ENCODE data around the gene FCF1. TPM values are rescaled to one million over a fixed set of nuclear protein-coding genes. Genes with fewer than 3 reads are reported as not detected.

Gene FCF1
- polyA plus RNA-seq, 2 of the 4 experiments (the other 2 are of a cell fraction) = 80.1 to 97.2 TPM

- FAIRE-seq = peak; percentile 39
- peak; percentile 64 for TF ChIP-seq MAFK (IDR thresholded peaks at IDR 0.05; ENCODE audit: partially characterized antibody)
- TF ChIP-seq JUNB (IDR thresholded peaks at IDR 0.05) = no peak
- WGBS (ENCODE audit: missing lambda C conversion rate) = 96% methylated on average over 2 of the region's 2 CpGs
These were observed 73.9 kb downstream of the FCF1 start for GRCh38 chr14:74786796-74787315.

More at GRCh38 chr14:74786796-74787315, 73.9 kb downstream of the FCF1 start:
- no peak overlapping the region for H3K4me2 ChIP-seq
- no peaks in the 10 kb centered on the region for H3K4me1 ChIP-seq
- DNase-seq (ENCODE audit: low read depth in 1 of 2, low spot score in 1 of 2) (no peak), ATAC-seq (no peak)
- H3K4me3 ChIP-seq = no peak overlapping the region
- ChIA-PET POLR2A (no interaction called here), CTCF (no interaction called here)
- no peaks in the 10 kb centered on the region for H3K9me3 ChIP-seq
- H3K27ac ChIP-seq = no peak overlapping the region

Small RNAs within 50 kb of the gene (small RNA-seq; reads per million reads assigned to genes)
- 0 reads per million in 6 experiments for gene RF00409

Other genes starting within 250 kb of the FCF1 start
- gene NPC2, start 219.8 kb upstream of the FCF1 start, polyA plus RNA-seq (2011; rRNA removed) = 97.7 and 124 TPM in 2 replicates
- gene NPC2, start 219.8 kb upstream of the FCF1 start, polyA plus RNA-seq (2017; fragmentation: RNase III; extraction: RNeasy Plus Mini Kit Qiagen cat#74134 plus additional on column Dnase treatment) = 345 to 465 TPM (median 457 TPM) in 3 replicates
- gene ISCA2, start 219.4 kb upstream of the FCF1 start, polyA plus RNA-seq (2011; rRNA removed) = 38.8 and 49.3 TPM in 2 replicates
- gene ISCA2, start 219.4 kb upstream of the FCF1 start, polyA plus RNA-seq (2017; fragmentation: RNase III; extraction: RNeasy Plus Mini Kit Qiagen cat#74134 plus additional on column Dnase treatment) = 41.3 to 48.8 TPM (median 45.8 TPM) in 3 replicates
- gene LTBP2, start 100.9 kb upstream of the FCF1 start, polyA plus RNA-seq (2011; rRNA removed) = 4.9 and 6.3 TPM in 2 replicates
- 9.9 to 17.1 TPM (median 14.4 TPM) in 3 replicates for gene LTBP2, start 100.9 kb upstream of the FCF1 start, polyA plus RNA-seq (2017; fragmentation: RNase III; extraction: RNeasy Plus Mini Kit Qiagen cat#74134 plus additional on column Dnase treatment)
- 48.6 and 59.5 TPM in 2 replicates for gene AREL1, start 64 bp upstream of the FCF1 start, polyA plus RNA-seq (2011; rRNA removed)
- 26.4 to 27.5 TPM (median 26.5 TPM) in 3 replicates for gene AREL1, start 64 bp upstream of the FCF1 start, polyA plus RNA-seq (2017; fragmentation: RNase III; extraction: RNeasy Plus Mini Kit Qiagen cat#74134 plus additional on column Dnase treatment)
- 20.3 and 25.3 TPM in 2 replicates for gene YLPM1, start 50.2 kb downstream of the FCF1 start, polyA plus RNA-seq (2011; rRNA removed)
- gene YLPM1, start 50.2 kb downstream of the FCF1 start, polyA plus RNA-seq (2017; fragmentation: RNase III; extraction: RNeasy Plus Mini Kit Qiagen cat#74134 plus additional on column Dnase treatment) = 37.8 to 39.1 TPM (median 37.9 TPM) in 3 replicates
- not detected in 2 replicates for gene PROX2, start 163.0 kb downstream of the FCF1 start, polyA plus RNA-seq (2011; rRNA removed)
- not detected in 3 replicates for gene PROX2, start 163.0 kb downstream of the FCF1 start, polyA plus RNA-seq (2017; fragmentation: RNase III; extraction: RNeasy Plus Mini Kit Qiagen cat#74134 plus additional on column Dnase treatment)
- gene DLST, start 168.8 kb downstream of the FCF1 start, polyA plus RNA-seq (2011; rRNA removed) = 129 and 137 TPM in 2 replicates
- gene DLST, start 168.8 kb downstream of the FCF1 start, polyA plus RNA-seq (2017; fragmentation: RNase III; extraction: RNeasy Plus Mini Kit Qiagen cat#74134 plus additional on column Dnase treatment) = 102 to 113 TPM (median 102 TPM) in 3 replicates
- gene RPS6KL1, start 210.1 kb downstream of the FCF1 start, polyA plus RNA-seq (2011; rRNA removed) = 0.32 and 0.40 TPM in 2 replicates
- 0.71 to 1.2 TPM (median 0.99 TPM) in 3 replicates for gene RPS6KL1, start 210.1 kb downstream of the FCF1 start, polyA plus RNA-seq (2017; fragmentation: RNase III; extraction: RNeasy Plus Mini Kit Qiagen cat#74134 plus additional on column Dnase treatment)
- 0.52 and 0.63 TPM in 2 replicates for gene PGF, start 242.5 kb downstream of the FCF1 start, polyA plus RNA-seq (2011; rRNA removed)
- gene PGF, start 242.5 kb downstream of the FCF1 start, polyA plus RNA-seq (2017; fragmentation: RNase III; extraction: RNeasy Plus Mini Kit Qiagen cat#74134 plus additional on column Dnase treatment) = 1.1 to 1.2 TPM (median 1.1 TPM) in 3 replicates